GM23338 (cell line): ENCODE results near the gene ZCCHC24. TPM values are rescaled to one million over a fixed set of nuclear protein-coding genes. Genes with fewer than 3 reads are reported as not detected.

ENCODE experiments used
- ATAC-seq: fragments of 200-7000 bp; cut with Tn5 transposase; 3 replicates; pipeline ENCODE4 v1.9.1; 2020
- DNase-seq: peaks from one replicate; pipeline ENCODE4 v3.0.0-alpha.2; 2015; ENCODE audit warnings: low spot score
- H2AFZ ChIP-seq: fragments of 200-600 bp; sonication (generic); 2 replicates; pipeline ENCODE4 v1.8.0; 2016; ENCODE audit warnings: antibody characterized with exemption, mild to moderate bottlenecking, moderate library complexity
- H3F3A ChIP-seq: fragments of 200-600 bp; sonication (generic); replicated peaks from 2 replicates; pipeline ENCODE4 v1.8.0; 2017; ENCODE audit warnings: antibody characterized with exemption, mixed run types, low read depth
- H3K27ac ChIP-seq: fragments of 200-600 bp; sonication (generic); 2 replicates; pipeline ENCODE4 v1.6.1; 2016; ENCODE audit warnings: low read depth
- H3K27me3 ChIP-seq: fragments of 200-600 bp; sonication (generic); 2 replicates; pipeline ENCODE4 v1.8.0; 2016; ENCODE audit warnings: mild to moderate bottlenecking, mixed run types, moderate library complexity; ENCODE audit not compliant: insufficient read depth
- H3K36me3 ChIP-seq: fragments of 200-600 bp; sonication (generic); 2 replicates; pipeline ENCODE4 v1.8.0; 2016; ENCODE audit warnings: mild to moderate bottlenecking; ENCODE audit not compliant: insufficient read depth
- H3K4me1 ChIP-seq: fragments of 200-600 bp; sonication (generic); 2 replicates; pipeline ENCODE4 v1.8.0; 2016; ENCODE audit warnings: mild to moderate bottlenecking, moderate library complexity; ENCODE audit not compliant: insufficient read depth
- H3K4me2 ChIP-seq: fragments of 200-600 bp; sonication (generic); 2 replicates; pipeline ENCODE4 v1.7.1; 2017; ENCODE audit warnings: mixed run types
- H3K4me3 ChIP-seq: fragments of 200-600 bp; sonication (generic); 2 replicates; pipeline ENCODE4 v1.6.1; 2016; ENCODE audit warnings: mixed run types
- H3K79me2 ChIP-seq: fragments of 200-600 bp; sonication (generic); replicated peaks from 2 replicates; pipeline ENCODE4 v1.8.0; 2017; ENCODE audit warnings: mild to moderate bottlenecking; ENCODE audit not compliant: insufficient read depth
- H3K9me2 ChIP-seq: fragments of 200-600 bp; sonication (generic); 2 replicates; pipeline ENCODE4 v1.8.0; 2017; ENCODE audit not compliant: insufficient read depth
- H4K20me1 ChIP-seq: fragments of 200-600 bp; sonication (generic); replicated peaks from 2 replicates; pipeline ENCODE4 v1.8.0; 2017; ENCODE audit warnings: mild to moderate bottlenecking; ENCODE audit not compliant: insufficient read depth
- H3K27ac Mint-ChIP-seq: 2 replicates; pipeline ENCODE4 v1.8.0; 2020; ENCODE audit warnings: inconsistent platforms, mild to moderate bottlenecking, moderate library complexity, mixed read lengths
- H3K27me3 Mint-ChIP-seq: 3 replicates; pipeline ENCODE4 v1.8.0; 2022; ENCODE audit warnings: low read depth, mild to moderate bottlenecking, moderate library complexity, mixed read lengths, inconsistent platforms; ENCODE audit not compliant: insufficient read depth, poor library complexity
- H3K36me3 Mint-ChIP-seq: 3 replicates; pipeline ENCODE4 v1.8.0; 2021; ENCODE audit warnings: low read depth, mild to moderate bottlenecking, inconsistent platforms, moderate library complexity, mixed read lengths
- H3K4me1 Mint-ChIP-seq: 3 replicates; pipeline ENCODE4 v1.8.0; 2020; ENCODE audit warnings: mild to moderate bottlenecking, inconsistent platforms, mixed read lengths
- H3K4me3 Mint-ChIP-seq: 3 replicates; pipeline ENCODE4 v1.8.0; 2021; ENCODE audit warnings: moderate library complexity, mild to moderate bottlenecking, inconsistent platforms, mixed read lengths
- H3K9me3 Mint-ChIP-seq: 3 replicates; pipeline ENCODE4 v1.8.0; 2020; ENCODE audit warnings: moderate library complexity, mild to moderate bottlenecking, inconsistent platforms, mixed read lengths
- CREB1 ChIP-seq: fragments of 250-450 bp; sonication (Bioruptor Pico); IDR thresholded peaks from 2 replicates; pipeline ENCODE4 v1.5.0; 2020; ENCODE audit warnings: low read depth, mild to moderate bottlenecking, moderate library complexity
- EZH2 ChIP-seq: fragments of 200-600 bp; sonication (generic); IDR thresholded peaks from one replicate; pipeline ENCODE4 v1.8.0; 2017; ENCODE audit warnings: antibody characterized with exemption, mild to moderate bottlenecking, low read depth; ENCODE audit not compliant: unreplicated experiment
- EZH2phosphoT487 ChIP-seq: fragments of 200-600 bp; sonication (generic); IDR thresholded peaks from one replicate; pipeline ENCODE4 v1.8.1; 2018; ENCODE audit warnings: antibody characterized with exemption; ENCODE audit not compliant: unreplicated experiment
- POLR2AphosphoS5 ChIP-seq: IDR thresholded peaks from 2 replicates; pipeline ENCODE4 v1.6.1; 2016; ENCODE audit warnings: antibody characterized with exemption, low read depth
- ZNF114 ChIP-seq: fragments of 250-450 bp; sonication (Bioruptor Pico); IDR thresholded peaks from 2 replicates; pipeline ENCODE4 v1.5.0; 2020; ENCODE audit warnings: mild to moderate bottlenecking, moderate library complexity
- polyA plus RNA-seq: library from polyadenylated mRNA; unstranded; fragments of >200 nt; fragmentation: Nextera tagmentation; extraction: Ambion mirVana; gene quantifications from 2 replicates; pipeline ENCODE4 v1.2.1, GENCODE V29; 2016
- total RNA-seq: library from RNA; depleted of rRNA; stranded (reverse); fragments of >200 nt; shearing (Covaris generic); gene quantifications from 2 replicates; pipeline ENCODE4 v1.2.3, GENCODE V29; 2014
- TF ChIP-seq, protein P1 (sequence below): IDR thresholded peaks from 2 replicates; pipeline ENCODE4 v1.6.1; 2016; ENCODE audit warnings: antibody characterized with exemption
- TF ChIP-seq, protein P2 (sequence below): IDR thresholded peaks from one replicate; pipeline ENCODE4 v1.6.1; 2018; ENCODE audit warnings: antibody characterized with exemption; ENCODE audit not compliant: unreplicated experiment

Gene ZCCHC24
- total and polyA plus RNA-seq, 2 experiments from 2014 or later = 2.0 to 10.1 TPM

DNA sequence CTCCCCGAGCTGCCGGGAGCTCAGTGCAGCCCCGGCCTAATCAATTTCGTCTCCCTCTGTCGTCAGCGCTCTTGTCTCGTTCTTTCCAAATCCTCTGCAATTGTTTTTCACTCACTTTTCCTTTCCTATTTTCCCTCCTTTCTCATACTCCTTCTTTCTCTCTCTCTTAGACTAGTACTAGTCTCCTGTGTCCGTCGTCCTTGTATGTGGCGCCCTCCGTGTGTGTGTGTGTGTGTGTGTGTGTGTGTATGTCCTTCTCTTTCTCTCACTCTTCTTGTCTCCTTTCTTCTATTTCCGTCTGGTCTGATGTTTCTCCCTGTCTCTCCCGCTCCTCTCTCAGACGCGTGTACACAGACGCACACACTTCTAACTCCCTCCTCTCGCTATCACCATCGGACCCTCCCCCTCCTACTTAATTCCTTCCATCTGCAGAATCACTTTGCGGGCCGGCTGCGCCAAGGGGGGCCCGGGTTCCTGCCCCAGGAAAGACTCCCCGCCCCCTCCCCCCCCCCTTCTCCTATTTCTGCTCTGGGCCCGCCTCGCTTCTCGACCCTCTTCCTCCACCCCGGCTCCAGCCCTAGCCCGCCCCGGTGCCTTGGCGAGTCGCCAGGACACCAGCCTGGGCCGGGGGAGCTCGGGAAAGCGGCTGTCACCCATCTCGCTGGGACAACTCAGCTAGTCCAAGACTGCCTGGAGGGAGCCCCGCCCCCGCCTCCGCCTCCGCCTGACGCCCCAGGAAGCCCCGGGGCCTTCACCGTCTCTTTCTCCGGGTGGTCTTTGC, 743 bp upstream of the ZCCHC24 start:
- Mint-ChIP-seq H3K9me3 (peaks cover 3% of the 10 kb centered on the region; the same call in 1 of the 3 replicates), H3K4me1 (peaks cover 35% of the 10 kb centered on the region), H3K36me3 (no peaks in the 10 kb centered on the region), H3K4me3 (peak overlapping the region; percentile 82), H3K27me3 (peaks cover 40% of the 10 kb centered on the region), H3K27ac (peak overlapping the region; percentile 11; the same call in 1 of the 2 replicates)
- Histone ChIP-seq H3F3A (no peaks in the 10 kb centered on the region), H3K4me1 (peaks cover 23% of the 10 kb centered on the region), H3K4me3 (peak overlapping the region; percentile 62), H3K27ac (no peak overlapping the region), H3K79me2 (no peaks in the 10 kb centered on the region), H3K36me3 (no peaks in the 10 kb centered on the region), H3K9me2 (no peaks in the 10 kb centered on the region), H4K20me1 (no peaks in the 10 kb centered on the region; the same call in 1 of the 2 replicates), H3K4me2 (peak overlapping the region; percentile 91), H2AFZ (peak overlapping the region; percentile 76), H3K27me3 (peaks cover 35% of the 10 kb centered on the region)
- DNase-seq (peak; percentile 63), ATAC-seq (peak; percentile 24)
- TF ChIP-seq POLR2AphosphoS5 (peak; percentile 67), ZNF114 (no peak)

DNA sequence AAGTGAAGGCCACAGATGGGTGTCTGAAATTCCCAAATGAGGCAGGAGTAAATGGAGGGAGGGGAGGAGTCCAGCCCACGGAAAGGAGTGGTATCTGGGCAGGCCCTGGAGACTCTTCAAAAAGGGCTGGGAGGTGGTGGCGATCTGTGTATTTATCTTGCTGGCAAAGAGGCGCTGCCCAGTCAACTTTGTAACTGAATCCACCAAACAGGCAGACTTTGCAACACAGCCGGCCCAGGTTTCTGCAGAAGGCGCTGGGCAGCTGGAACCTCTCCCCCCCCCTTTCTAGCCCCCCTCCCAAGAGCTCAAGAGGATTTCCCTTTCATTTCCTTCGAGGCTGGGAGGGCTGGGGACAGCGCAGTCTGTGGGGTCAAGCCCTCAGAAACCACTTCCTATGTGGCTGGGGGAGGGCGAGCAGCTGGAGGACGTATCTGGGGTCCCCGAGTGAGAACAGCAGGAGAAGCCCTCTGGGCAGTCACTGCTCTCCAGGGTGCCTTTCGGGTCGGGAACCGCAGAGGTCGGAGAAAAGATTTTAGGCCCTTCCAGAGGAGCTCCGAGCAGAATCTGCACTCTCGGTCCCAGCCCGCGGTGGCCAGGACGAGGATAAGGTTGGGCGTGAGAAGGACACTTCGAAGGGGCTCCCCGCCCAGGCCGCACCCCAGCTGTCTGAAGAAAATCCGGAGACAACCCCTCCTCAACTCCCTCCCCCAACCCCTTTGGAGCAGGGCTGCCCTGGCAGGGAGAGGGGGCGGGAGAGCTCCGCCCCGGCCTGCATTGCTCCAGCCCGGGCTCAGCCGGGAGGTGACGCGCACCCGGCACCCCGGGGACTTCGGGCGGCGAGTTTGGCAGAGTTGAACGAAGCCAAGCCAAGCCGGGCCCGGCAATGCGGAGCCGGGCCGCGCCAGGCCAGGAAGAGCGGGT, 965 bp downstream of the ZCCHC24 start:
- peaks cover 39% of the 10 kb centered on the region for H3K27me3 Mint-ChIP-seq
- Histone ChIP-seq H2AFZ (peak overlapping the region; percentile 80; the same call in 1 of the 2 replicates), H3K4me2 (peak overlapping the region; percentile 96), H3K79me2 (no peaks in the 10 kb centered on the region), H3F3A (no peaks in the 10 kb centered on the region), H3K36me3 (no peaks in the 10 kb centered on the region), H4K20me1 (no peaks in the 10 kb centered on the region; the same call in 1 of the 2 replicates), H3K27me3 (peaks cover 35% of the 10 kb centered on the region), H3K27ac (no peak overlapping the region), H3K9me2 (no peaks in the 10 kb centered on the region), H3K4me1 (peaks cover 19% of the 10 kb centered on the region), H3K4me3 (peak overlapping the region; percentile 62)
- no peak for TF ChIP-seq POLR2AphosphoS5
- peak; percentile 37; the same call in 1 of the 2 replicates for TF ChIP-seq CREB1
- peaks cover 32% of the 10 kb centered on the region for H3K4me1 Mint-ChIP-seq
- H3K36me3 Mint-ChIP-seq = no peaks in the 10 kb centered on the region
- no peak overlapping the region for H3K27ac Mint-ChIP-seq
- DNase-seq (peak; percentile 80), ATAC-seq (peak; percentile 56)
- peak overlapping the region; percentile 81 for H3K4me3 Mint-ChIP-seq
- peaks cover 3% of the 10 kb centered on the region; the same call in 1 of the 3 replicates for H3K9me3 Mint-ChIP-seq

DNA sequence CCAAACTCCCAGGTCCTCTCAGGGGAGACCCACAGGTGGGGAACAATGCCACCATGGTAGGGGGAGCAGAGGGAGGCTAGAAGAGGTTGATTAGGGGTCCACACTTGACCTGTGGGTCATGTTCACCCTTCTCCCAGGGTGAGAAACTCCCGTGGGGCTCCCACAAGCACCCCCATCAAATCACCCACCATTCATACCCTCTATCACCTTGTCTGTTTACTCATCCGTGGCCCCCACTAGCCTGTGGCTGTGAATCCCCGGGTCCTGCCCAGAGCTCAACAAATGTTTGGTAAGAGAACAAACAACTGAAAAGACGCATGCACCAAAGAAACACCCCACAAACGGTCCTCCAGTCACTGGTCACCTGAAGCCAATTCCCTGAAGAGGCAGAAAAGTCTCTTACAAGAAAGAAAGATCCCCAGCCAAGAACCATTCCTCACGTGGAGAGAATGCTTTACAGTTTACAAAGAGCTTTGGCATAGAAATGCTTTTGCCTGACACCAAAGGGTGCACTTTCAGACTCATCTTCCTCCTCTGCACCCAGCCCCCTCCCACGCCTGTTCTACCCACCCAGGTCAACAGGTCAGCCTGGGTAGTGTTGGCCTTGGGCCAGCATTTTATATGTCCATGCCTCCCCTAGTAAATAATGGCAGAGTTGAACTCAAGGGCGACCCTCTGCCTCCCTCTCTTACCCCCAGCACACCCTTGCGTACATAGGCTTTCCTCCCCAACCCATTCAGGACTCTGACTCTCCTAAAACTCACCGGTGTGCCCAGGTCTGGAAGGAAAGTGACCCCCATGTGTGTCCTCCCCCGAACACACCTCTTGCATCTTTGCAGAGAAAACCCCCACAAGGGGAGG, 1.9 kb downstream of the ZCCHC24 start:
- Mint-ChIP-seq H3K27ac (no peak overlapping the region), H3K9me3 (peaks cover 3% of the 10 kb centered on the region; the same call in 1 of the 3 replicates), H3K36me3 (no peaks in the 10 kb centered on the region), H3K4me3 (peak overlapping the region; percentile 81), H3K4me1 (peaks cover 23% of the 10 kb centered on the region), H3K27me3 (peaks cover 36% of the 10 kb centered on the region)
- no peak overlapping the region for H2AFZ ChIP-seq
- H3K4me2 ChIP-seq = peak overlapping the region; percentile 96
- H3K4me1 ChIP-seq = peaks cover 11% of the 10 kb centered on the region
- DNase-seq (no peak), ATAC-seq (no peak)
- no peaks in the 10 kb centered on the region for H3K9me2 ChIP-seq
- H3K27me3 ChIP-seq = peaks cover 35% of the 10 kb centered on the region
- no peaks in the 10 kb centered on the region for H3F3A ChIP-seq
- H3K4me3 ChIP-seq = peak overlapping the region; percentile 62
- H3K36me3 ChIP-seq = no peaks in the 10 kb centered on the region
- no peak overlapping the region for H3K27ac ChIP-seq
- H3K79me2 ChIP-seq = no peaks in the 10 kb centered on the region
- H4K20me1 ChIP-seq = no peaks in the 10 kb centered on the region; the same call in 1 of the 2 replicates
- TF ChIP-seq EZH2phosphoT487 = no peak
- TF ChIP-seq, protein P1, sequence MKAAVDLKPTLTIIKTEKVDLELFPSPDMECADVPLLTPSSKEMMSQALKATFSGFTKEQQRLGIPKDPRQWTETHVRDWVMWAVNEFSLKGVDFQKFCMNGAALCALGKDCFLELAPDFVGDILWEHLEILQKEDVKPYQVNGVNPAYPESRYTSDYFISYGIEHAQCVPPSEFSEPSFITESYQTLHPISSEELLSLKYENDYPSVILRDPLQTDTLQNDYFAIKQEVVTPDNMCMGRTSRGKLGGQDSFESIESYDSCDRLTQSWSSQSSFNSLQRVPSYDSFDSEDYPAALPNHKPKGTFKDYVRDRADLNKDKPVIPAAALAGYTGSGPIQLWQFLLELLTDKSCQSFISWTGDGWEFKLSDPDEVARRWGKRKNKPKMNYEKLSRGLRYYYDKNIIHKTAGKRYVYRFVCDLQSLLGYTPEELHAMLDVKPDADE = no peak
- no peak for TF ChIP-seq EZH2
- TF ChIP-seq, protein P2, sequence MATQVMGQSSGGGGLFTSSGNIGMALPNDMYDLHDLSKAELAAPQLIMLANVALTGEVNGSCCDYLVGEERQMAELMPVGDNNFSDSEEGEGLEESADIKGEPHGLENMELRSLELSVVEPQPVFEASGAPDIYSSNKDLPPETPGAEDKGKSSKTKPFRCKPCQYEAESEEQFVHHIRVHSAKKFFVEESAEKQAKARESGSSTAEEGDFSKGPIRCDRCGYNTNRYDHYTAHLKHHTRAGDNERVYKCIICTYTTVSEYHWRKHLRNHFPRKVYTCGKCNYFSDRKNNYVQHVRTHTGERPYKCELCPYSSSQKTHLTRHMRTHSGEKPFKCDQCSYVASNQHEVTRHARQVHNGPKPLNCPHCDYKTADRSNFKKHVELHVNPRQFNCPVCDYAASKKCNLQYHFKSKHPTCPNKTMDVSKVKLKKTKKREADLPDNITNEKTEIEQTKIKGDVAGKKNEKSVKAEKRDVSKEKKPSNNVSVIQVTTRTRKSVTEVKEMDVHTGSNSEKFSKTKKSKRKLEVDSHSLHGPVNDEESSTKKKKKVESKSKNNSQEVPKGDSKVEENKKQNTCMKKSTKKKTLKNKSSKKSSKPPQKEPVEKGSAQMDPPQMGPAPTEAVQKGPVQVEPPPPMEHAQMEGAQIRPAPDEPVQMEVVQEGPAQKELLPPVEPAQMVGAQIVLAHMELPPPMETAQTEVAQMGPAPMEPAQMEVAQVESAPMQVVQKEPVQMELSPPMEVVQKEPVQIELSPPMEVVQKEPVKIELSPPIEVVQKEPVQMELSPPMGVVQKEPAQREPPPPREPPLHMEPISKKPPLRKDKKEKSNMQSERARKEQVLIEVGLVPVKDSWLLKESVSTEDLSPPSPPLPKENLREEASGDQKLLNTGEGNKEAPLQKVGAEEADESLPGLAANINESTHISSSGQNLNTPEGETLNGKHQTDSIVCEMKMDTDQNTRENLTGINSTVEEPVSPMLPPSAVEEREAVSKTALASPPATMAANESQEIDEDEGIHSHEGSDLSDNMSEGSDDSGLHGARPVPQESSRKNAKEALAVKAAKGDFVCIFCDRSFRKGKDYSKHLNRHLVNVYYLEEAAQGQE = no peak
- no peak for TF ChIP-seq ZNF114
